GM12801 (cell line): ENCODE data around the gene SLC25A20.

Source experiments
- TF ChIP-seq, protein P1 (sequence below): IDR thresholded peaks from one replicate; pipeline ENCODE4 v1.5.1; 2011; ENCODE audit warnings: control low read depth; ENCODE audit not compliant: insufficient read length; ENCODE audit errors: extremely low read depth

Gene SLC25A20, protein sequence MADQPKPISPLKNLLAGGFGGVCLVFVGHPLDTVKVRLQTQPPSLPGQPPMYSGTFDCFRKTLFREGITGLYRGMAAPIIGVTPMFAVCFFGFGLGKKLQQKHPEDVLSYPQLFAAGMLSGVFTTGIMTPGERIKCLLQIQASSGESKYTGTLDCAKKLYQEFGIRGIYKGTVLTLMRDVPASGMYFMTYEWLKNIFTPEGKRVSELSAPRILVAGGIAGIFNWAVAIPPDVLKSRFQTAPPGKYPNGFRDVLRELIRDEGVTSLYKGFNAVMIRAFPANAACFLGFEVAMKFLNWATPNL

DNA sequence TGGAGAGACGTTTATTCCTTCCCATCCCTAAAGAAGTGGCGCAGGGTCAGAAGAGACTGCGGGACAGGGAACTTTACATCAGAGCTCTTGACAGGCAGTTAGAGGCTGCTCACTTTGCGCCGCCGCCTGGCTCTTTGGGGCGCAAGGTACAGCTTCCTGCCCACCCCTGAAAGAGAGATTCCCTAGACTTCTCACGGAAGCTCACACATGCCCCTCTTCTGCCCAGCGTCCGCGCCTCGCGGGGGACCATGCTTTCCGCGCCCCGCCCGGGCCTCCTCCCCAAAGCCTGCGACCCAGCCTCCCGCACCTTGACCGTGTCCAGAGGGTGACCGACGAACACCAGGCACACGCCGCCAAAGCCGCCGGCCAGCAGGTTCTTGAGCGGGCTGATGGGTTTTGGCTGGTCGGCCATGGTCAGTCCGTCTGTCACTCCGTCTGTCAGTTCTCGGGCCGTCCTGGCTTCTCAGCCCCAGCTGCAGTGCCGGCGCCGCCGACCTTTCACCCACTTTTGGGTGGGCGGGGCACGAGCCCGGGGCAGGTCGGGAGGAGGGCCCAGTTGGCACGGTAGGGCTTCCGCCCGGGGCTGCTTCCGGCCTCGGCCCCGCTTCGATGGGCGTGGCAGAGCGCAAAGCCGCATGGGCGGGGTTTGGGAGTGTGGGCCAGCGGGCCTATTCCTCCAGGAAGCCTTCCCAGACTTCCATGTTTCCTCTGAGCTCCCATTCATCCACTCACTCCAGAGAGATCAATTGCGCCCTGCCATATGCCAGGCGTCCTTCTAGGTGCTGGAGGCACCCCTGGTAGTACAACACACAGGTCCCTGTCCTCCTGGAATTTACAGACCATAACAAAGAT lies at the start of gene SLC25A20:
Gene SLC25A20, minus strand, starts transcription at position 500 of the 852 bp plus-strand sequence. Its CDS starts 88 bp downstream, at position 412.
- TF ChIP-seq, protein P1, sequence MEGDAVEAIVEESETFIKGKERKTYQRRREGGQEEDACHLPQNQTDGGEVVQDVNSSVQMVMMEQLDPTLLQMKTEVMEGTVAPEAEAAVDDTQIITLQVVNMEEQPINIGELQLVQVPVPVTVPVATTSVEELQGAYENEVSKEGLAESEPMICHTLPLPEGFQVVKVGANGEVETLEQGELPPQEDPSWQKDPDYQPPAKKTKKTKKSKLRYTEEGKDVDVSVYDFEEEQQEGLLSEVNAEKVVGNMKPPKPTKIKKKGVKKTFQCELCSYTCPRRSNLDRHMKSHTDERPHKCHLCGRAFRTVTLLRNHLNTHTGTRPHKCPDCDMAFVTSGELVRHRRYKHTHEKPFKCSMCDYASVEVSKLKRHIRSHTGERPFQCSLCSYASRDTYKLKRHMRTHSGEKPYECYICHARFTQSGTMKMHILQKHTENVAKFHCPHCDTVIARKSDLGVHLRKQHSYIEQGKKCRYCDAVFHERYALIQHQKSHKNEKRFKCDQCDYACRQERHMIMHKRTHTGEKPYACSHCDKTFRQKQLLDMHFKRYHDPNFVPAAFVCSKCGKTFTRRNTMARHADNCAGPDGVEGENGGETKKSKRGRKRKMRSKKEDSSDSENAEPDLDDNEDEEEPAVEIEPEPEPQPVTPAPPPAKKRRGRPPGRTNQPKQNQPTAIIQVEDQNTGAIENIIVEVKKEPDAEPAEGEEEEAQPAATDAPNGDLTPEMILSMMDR = no peak

DNA sequence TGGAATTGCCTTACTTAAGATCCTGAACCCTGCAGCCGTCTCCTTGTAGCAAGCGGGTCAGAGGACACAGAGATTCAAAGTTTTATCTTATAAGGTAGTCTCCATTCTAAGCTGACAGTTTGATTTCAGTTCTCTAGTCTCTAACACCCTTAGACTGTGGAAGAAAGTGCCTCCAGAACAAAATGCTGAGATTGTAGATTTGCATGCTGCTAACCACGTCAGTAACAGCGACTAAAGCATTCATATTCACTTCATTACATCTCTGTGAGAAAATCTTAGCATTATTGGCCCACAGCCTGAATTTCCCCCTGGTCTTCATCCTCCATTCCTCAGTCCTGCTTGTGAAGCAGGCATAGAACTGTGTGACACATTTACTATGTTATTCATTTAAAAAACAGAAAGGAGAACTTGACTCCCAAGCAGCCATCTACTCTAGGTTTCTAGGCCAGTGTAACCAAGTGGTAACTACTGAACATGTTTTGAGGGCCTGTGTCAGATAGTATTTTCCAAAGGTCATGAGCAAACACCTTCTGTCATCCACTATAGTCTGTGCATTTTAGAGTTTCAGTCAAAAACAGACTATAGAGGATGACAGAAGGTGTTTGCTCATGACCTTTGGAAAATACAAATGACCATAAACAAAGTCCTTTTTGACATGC lies 47.3 kb upstream of the SLC25A20 start:
- TF ChIP-seq, protein P1 = no peak

DNA sequence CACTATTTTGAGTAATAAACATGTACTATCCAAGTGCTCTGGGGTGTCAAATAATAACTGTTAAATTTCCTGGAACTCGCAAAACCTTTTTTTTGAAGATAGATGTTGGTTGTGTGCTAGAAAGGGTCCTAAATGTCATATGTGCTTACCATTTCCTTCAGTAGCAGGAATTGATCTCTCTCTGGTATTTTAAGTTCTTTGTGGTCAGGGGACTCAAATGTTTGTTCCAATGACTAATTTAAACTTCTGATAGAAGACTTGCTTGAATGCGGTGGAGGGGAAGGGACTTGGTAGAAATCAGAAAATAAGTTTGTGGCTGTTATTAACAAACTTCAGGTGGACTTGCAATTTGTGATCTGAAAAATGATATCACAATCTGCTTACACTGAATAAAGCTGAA lies 46.8 kb upstream of the SLC25A20 start:
- TF ChIP-seq, protein P1 = no peak

DNA sequence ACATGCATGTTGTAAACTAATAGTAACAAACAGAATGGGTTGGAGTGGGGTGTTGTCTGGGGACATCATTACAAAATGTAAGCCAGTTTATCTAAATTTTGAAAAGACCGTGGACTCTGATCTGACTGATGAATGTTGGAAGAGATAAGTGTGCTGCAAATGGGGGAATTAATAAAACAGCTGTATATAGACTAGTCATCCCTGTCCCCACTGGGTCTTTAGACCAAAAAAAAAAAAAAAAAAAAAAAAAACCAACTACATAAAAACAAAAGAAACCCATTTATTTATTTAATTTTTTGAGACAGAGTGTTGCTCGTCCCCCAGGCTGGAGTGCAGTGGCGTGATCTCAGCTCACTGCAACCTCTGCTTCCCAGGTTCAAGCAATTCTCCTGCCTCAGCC lies 40.0 kb upstream of the SLC25A20 start:
- TF ChIP-seq, protein P1 = no peak

DNA sequence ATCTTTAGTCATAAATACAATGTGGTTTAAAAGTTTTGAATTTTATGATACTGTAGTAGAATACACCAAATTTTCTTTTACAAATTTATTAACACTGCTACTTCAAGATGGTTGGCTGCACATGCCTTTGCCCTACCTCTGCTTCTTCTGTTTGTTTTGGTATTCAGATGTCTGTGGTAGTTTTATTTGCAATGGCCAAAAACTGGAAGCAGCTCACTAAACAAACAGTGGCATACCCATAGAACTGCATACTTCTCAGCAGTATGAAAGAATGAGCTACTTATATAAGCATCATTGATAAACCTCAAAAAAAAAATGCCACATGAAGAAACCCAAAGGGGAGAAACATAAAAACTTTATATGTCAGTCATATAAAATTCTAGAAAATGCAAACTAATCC lies 39.5 kb upstream of the SLC25A20 start:
- TF ChIP-seq, protein P1 = no peak

DNA sequence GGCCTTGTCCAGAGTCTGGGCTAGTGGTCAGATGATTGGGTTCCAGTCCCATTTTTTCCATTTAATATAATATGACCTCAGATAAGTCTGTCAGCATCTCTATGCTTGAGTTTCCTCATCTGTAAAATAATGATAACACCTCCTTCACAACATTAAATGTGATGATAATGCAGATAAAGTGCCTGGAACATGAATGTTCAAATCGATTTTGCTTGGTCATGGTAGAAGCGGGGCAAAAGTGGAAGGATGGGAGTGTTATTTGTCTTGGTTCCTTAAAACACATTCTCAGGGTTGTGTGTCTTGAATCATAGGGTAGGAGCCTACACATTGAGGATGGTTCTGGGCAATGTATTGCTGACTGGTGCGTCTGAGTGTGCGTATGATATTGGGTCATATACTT lies 36.8 kb upstream of the SLC25A20 start:
- TF ChIP-seq, protein P1 = no peak

- TF ChIP-seq, protein P1 = no peak
Measured at GRCh38 chr3:48934333-48934991, 35.8 kb upstream of the SLC25A20 start.
